K562 (cell line): Measurements from ENCODE around the gene C7orf57. TPM values are rescaled to one million over a fixed set of nuclear protein-coding genes. Genes with fewer than 3 reads are reported as not detected.

Experiments used
- BCOR ChIP-seq: fragments of 450-650 bp; IDR thresholded peaks from 2 replicates; pipeline ENCODE4 v1.6.1; 2016
- BRD4 ChIP-seq: fragments of 200-600 bp; sonication (generic); IDR thresholded peaks from 2 replicates; pipeline ENCODE4 v1.6.1; 2017; ENCODE audit warnings: inconsistent platforms
- C11orf30 ChIP-seq: fragments of 450-650 bp; IDR thresholded peaks from 2 replicates; pipeline ENCODE4 v1.6.1; 2016; ENCODE audit warnings: low read depth, mild to moderate bottlenecking
- DDX20 ChIP-seq: fragments of 450-650 bp; IDR thresholded peaks from 2 replicates; pipeline ENCODE4 v1.6.1; 2016; ENCODE audit warnings: missing genetic modification characterization, low read depth, mild to moderate bottlenecking, missing compliant biosample characterization, moderate library complexity
- ELF2 ChIP-seq: fragments of 250-450 bp; sonication (Bioruptor Pico); IDR thresholded peaks from 2 replicates; pipeline ENCODE4 v1.5.0; 2021; ENCODE audit warnings: mild to moderate bottlenecking
- GATA2 ChIP-seq: sonication (generic); formaldehyde crosslinking; IDR thresholded peaks from 2 replicates; pipeline ENCODE4 v1.4.0; 2020; ENCODE audit warnings: mild to moderate bottlenecking, missing genetic modification reagents
- GTF3C2 ChIP-seq: IDR thresholded peaks from 3 replicates; pipeline ENCODE4 v1.6.1; 2011; ENCODE audit warnings: borderline replicate concordance, mild to moderate bottlenecking, moderate library complexity; ENCODE audit not compliant: insufficient read length; ENCODE audit errors: extremely low read depth
- HNRNPLL ChIP-seq: fragments of 200-400 bp; formaldehyde crosslinking; IDR thresholded peaks from 2 replicates; pipeline ENCODE4 v1.6.1; 2017; ENCODE audit warnings: low read length, low read depth, mild to moderate bottlenecking; ENCODE audit not compliant: poor library complexity, severe bottlenecking
- MCM2 ChIP-seq: fragments of 450-650 bp; IDR thresholded peaks from 2 replicates; pipeline ENCODE4 v1.6.1; 2017; ENCODE audit warnings: low read depth, mild to moderate bottlenecking
- MED1 ChIP-seq: sonication (generic); formaldehyde crosslinking; IDR thresholded peaks from 2 replicates; pipeline ENCODE4 v1.8.1; 2023; ENCODE audit warnings: missing genetic modification reagents, borderline replicate concordance
- MTA2 ChIP-seq: fragments of 450-650 bp; IDR thresholded peaks from 2 replicates; pipeline ENCODE4 v1.6.1; 2016; ENCODE audit warnings: low read depth
- NR1H2 ChIP-seq: sonication (generic); formaldehyde crosslinking; IDR thresholded peaks from 2 replicates; pipeline ENCODE4 v1.4.0; 2020; ENCODE audit warnings: mild to moderate bottlenecking, missing genetic modification reagents
- RFX5 ChIP-seq: IDR thresholded peaks from 2 replicates; pipeline ENCODE4 v1.6.1; 2011; ENCODE audit warnings: low read depth, mild to moderate bottlenecking, improper control_type of control experiment, low read length
- SREBF1 ChIP-seq: fragments of 150-350 bp; IDR thresholded peaks from 2 replicates; pipeline ENCODE4 v1.6.1; 2014; ENCODE audit warnings: antibody characterized with exemption, low read depth, low read length, borderline replicate concordance
- ZNF311 ChIP-seq: fragments of 250-450 bp; sonication (Bioruptor Pico); IDR thresholded peaks from 2 replicates; pipeline ENCODE4 v1.4.0; 2020; ENCODE audit warnings: mild to moderate bottlenecking, moderate library complexity
- ZNF507 ChIP-seq: conservative IDR thresholded peaks from 2 replicates; pipeline ENCODE4 v1.6.1; 2017; ENCODE audit warnings: missing genetic modification characterization, missing compliant biosample characterization
- ZNF639 ChIP-seq, 2 experiments: fragments of 200-800 bp in 1 of 2; sonication (Bioruptor generic) in 1 of 2; sonication (generic) in 1 of 2; formaldehyde crosslinking in 1 of 2; IDR thresholded peaks in 1 of 2; conservative IDR thresholded peaks in 1 of 2; 2 replicates each; pipeline versions ENCODE4 v1.5.0 to v1.6.1; 2016 to 2020; ENCODE audit warnings: missing compliant biosample characterization in 1 of 2, missing genetic modification characterization in 1 of 2, missing genetic modification reagents in 1 of 2
- ZNF76 ChIP-seq: fragments of 250-450 bp; sonication (Bioruptor Pico); IDR thresholded peaks from 2 replicates; pipeline ENCODE4 v1.4.0; 2020; ENCODE audit warnings: mild to moderate bottlenecking, moderate library complexity, borderline replicate concordance
- ZNF764 ChIP-seq: fragments of 250-450 bp; sonication (Bioruptor Pico); IDR thresholded peaks from 2 replicates; pipeline ENCODE4 v1.4.0; 2020; ENCODE audit warnings: low read depth, mild to moderate bottlenecking, moderate library complexity
- polyA plus RNA-seq, 8 experiments: library from polyadenylated mRNA; depleted of rRNA in 4 of 8; stranded (reverse) in 5 of 8; unstranded in 3 of 8; fragments of >200 nt; fragmentation: Nextera tagmentation in 2 of 8; fragmentation: Illumina TruSeq in 1 of 8; extraction: Ambion mirVana in 2 of 8; extraction: Trizol in 1 of 8; gene quantifications; 2 replicates each; pipeline versions ENCODE4 v1.2.1 to v1.2.3, GENCODE V29; 2011 to 2014; ENCODE audit warnings: inconsistent platforms in 1 of 8, missing spikeins in 1 of 8
- total RNA-seq, 7 experiments: library from RNA; depleted of rRNA in 6 of 7; stranded (reverse); fragments of >200 nt in 6 of 7; fragmentation: Illumina TruSeq in 2 of 7; extraction: Trizol in 2 of 7; gene quantifications; 2 replicates each; pipeline versions ENCODE4 v1.2.1 to v1.2.3, GENCODE V29; 2011 to 2021; ENCODE audit warnings: low replicate concordance in 1 of 7
- TF ChIP-seq, protein P1 (sequence below): IDR thresholded peaks from 2 replicates; pipeline ENCODE4 v1.6.1; 2012; ENCODE audit warnings: low read depth, low read length, improper control_type of control experiment, borderline replicate concordance
- TF ChIP-seq, protein P2 (sequence below): fragments of 450-650 bp; IDR thresholded peaks from 2 replicates; pipeline ENCODE4 v1.7.0; 2016; ENCODE audit warnings: borderline replicate concordance

The C7orf57 gene
- total and polyA plus RNA-seq, 9 of the 15 experiments (the other 6 are each of a cell fraction or from before 2014, with no cell fraction given), result not detected

GRCh38 chr7:48084727-48085432, 49.5 kb downstream of the C7orf57 start (continued):
- TF ChIP-seq, protein P1, sequence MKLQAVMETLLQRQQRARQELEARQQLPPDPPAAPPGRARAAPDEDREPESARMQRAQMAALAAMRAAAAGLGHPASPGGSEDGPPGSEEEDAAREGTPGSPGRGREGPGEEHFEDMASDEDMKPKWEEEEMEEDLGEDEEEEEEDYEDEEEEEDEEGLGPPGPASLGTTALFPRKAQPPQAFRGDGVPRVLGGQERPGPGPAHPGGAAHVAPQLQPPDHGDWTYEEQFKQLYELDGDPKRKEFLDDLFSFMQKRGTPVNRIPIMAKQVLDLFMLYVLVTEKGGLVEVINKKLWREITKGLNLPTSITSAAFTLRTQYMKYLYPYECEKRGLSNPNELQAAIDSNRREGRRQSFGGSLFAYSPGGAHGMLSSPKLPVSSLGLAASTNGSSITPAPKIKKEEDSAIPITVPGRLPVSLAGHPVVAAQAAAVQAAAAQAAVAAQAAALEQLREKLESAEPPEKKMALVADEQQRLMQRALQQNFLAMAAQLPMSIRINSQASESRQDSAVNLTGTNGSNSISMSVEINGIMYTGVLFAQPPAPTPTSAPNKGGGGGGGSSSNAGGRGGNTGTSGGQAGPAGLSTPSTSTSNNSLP, result no peak
- no peak for TF ChIP-seq ELF2 (CRISPR knock-in tag)
- no peak for TF ChIP-seq HNRNPLL
- no peak for TF ChIP-seq ZNF764
- no peak for TF ChIP-seq ZNF76 (CRISPR knock-in tag)
- TF ChIP-seq MCM2, result no peak
- TF ChIP-seq ZNF507, result no peak
- no peak for TF ChIP-seq DDX20
- no peak for TF ChIP-seq GTF3C2
- TF ChIP-seq GATA2 (CRISPR knock-in tag), result no peak
- peak; percentile 81; the same call in 1 of the 2 replicates for TF ChIP-seq BCOR
- no peak for TF ChIP-seq SREBF1
- TF ChIP-seq MED1 (CRISPR knock-in tag), result no peak
- TF ChIP-seq, protein P2, sequence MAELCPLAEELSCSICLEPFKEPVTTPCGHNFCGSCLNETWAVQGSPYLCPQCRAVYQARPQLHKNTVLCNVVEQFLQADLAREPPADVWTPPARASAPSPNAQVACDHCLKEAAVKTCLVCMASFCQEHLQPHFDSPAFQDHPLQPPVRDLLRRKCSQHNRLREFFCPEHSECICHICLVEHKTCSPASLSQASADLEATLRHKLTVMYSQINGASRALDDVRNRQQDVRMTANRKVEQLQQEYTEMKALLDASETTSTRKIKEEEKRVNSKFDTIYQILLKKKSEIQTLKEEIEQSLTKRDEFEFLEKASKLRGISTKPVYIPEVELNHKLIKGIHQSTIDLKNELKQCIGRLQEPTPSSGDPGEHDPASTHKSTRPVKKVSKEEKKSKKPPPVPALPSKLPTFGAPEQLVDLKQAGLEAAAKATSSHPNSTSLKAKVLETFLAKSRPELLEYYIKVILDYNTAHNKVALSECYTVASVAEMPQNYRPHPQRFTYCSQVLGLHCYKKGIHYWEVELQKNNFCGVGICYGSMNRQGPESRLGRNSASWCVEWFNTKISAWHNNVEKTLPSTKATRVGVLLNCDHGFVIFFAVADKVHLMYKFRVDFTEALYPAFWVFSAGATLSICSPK, result no peak
- no peak for TF ChIP-seq ZNF639 (CRISPR knock-in tag; conservative IDR thresholded peaks at IDR 0.05 in 1 of 2, IDR thresholded peaks at IDR 0.05 in 1 of 2)
- TF ChIP-seq BRD4, result no peak
- TF ChIP-seq NR1H2, result no peak
- no peak for TF ChIP-seq MTA2
- TF ChIP-seq C11orf30, result peak; percentile 56; the same call in 1 of the 2 replicates
- TF ChIP-seq RFX5, result no peak
- no peak for TF ChIP-seq ZNF311 (CRISPR knock-in tag)
